ACC112 (cell line): ENCODE results near the gene TUBGCP6.

ENCODE experiments used
- H2AFZ ChIP-seq: fragments of 200-600 bp; sonication (generic); one replicate; pipeline ENCODE4 v1.6.0; 2017; ENCODE audit warnings: antibody characterized with exemption, low read length; ENCODE audit not compliant: unreplicated experiment
- H3K27ac ChIP-seq: fragments of 200-600 bp; sonication (generic); 2 replicates; pipeline ENCODE4 v1.5.1; 2014; ENCODE audit warnings: low read depth, mild to moderate bottlenecking, antibody characterized with exemption, low read length, moderate library complexity
- H3K27me3 ChIP-seq: fragments of 200-600 bp; sonication (generic); 2 replicates; pipeline ENCODE4 v1.6.1; 2014; ENCODE audit warnings: mild to moderate bottlenecking, antibody characterized with exemption, low read length, moderate library complexity, mixed read lengths; ENCODE audit not compliant: insufficient read depth
- H3K36me3 ChIP-seq: fragments of 200-600 bp; sonication (generic); 2 replicates; pipeline ENCODE4 v1.6.1; 2016; ENCODE audit warnings: mild to moderate bottlenecking, antibody characterized with exemption, low read length, moderate library complexity, mixed read lengths; ENCODE audit not compliant: insufficient read depth
- H3K4me1 ChIP-seq: fragments of 200-600 bp; sonication (generic); one replicate; pipeline ENCODE4 v1.6.1; 2016; ENCODE audit warnings: low read length, mixed read lengths; ENCODE audit not compliant: insufficient read depth, unreplicated experiment, control insufficient read depth
- H3K4me3 ChIP-seq: fragments of 200-600 bp; sonication (generic); 2 replicates; pipeline ENCODE4 v1.5.1; 2014; ENCODE audit warnings: mild to moderate bottlenecking, low read depth, low read length
- H3K79me2 ChIP-seq: fragments of 200-600 bp; sonication (generic); one replicate; pipeline ENCODE4 v1.6.0; 2016; ENCODE audit warnings: low read length; ENCODE audit not compliant: control insufficient read depth, unreplicated experiment, insufficient read depth

Gene TUBGCP6

DNA sequence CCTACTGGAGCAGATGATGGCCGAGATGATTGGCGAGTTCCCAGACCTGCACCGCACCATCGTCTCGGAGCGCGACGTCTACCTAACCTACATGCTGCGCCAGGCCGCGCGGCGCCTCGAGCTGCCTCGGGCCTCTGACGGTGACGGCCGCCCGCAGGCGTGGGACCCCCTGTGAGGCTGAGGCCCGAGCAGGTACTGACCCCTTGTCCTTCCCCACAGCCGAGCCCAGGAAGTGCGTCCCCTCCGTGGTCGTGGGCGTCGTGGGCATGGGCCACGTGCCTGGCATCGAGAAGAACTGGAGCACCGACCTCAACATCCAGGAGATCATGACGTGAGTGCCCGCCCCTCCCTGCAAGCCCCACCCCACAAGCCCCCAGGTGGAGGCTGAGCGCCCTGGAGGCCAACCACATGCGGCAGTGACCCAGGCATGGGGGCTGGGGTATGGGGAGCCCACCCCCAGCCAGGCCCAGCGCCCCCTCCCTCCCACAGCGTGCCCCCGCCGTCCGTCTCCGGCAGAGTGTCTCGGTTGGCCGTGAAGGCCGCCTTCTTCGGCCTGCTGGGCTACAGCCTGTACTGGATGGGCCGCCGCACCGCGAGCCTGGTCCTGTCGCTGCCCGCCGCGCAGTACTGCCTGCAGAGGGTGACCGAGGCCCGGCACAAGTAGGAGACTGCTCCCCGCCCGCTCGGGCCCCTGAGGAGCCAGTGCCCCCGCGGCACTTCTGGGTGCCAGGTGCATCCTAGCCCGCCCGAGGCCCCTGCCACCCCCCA, 46.8 kb downstream of the TUBGCP6 start:
- Histone ChIP-seq H3K36me3 (peaks cover under 1% of the 10 kb centered on the region; the same call in 1 of the 2 replicates), H2AFZ (no peak overlapping the region), H3K27me3 (no peaks in the 10 kb centered on the region), H3K4me1 (peaks cover 4% of the 10 kb centered on the region), H3K27ac (no peak overlapping the region), H3K79me2 (peaks cover 18% of the 10 kb centered on the region), H3K4me3 (no peak overlapping the region)

DNA sequence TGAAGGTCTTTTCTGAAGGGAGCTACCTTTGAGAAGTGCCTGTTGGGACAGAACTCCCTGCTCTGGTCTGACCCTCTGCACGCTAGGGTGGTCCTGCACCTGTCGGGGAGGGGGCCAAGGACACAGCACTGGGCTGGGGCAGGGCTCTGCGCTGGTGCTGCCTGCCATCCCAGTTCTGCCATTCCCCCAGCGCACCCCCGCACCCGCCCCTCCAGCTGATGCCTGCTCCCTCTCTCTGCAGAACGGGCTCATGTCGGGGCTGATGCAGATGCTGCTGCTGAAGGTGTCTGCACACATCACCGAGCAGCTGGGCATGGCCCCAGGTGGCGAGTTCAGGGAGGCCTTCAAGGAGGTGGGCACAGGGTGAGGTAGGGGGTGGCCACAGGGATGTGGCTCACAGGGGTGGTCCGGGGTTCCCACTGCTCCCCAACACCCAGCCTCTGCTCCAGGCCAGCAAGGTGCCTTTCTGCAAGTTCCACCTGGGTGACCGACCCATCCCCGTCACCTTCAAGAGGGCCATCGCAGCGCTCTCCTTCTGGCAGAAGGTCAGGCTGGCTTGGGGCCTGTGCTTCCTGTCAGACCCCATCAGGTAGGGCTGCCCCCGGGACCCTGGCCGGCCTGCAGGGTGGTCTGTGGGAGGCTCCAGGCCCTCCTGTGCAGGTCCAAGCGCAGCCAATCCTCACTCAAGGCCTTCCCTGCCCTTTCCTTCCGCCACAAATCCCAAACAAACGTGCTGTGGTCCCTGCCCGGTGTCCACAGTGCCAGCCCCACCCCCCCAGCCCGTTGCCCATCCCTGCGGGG, 47.6 kb downstream of the TUBGCP6 start:
- Histone ChIP-seq H3K27ac (no peak overlapping the region), H3K4me3 (no peak overlapping the region), H3K4me1 (peaks cover 1% of the 10 kb centered on the region), H3K79me2 (peaks cover 10% of the 10 kb centered on the region), H3K36me3 (no peaks in the 10 kb centered on the region), H3K27me3 (no peaks in the 10 kb centered on the region), H2AFZ (no peak overlapping the region)

DNA sequence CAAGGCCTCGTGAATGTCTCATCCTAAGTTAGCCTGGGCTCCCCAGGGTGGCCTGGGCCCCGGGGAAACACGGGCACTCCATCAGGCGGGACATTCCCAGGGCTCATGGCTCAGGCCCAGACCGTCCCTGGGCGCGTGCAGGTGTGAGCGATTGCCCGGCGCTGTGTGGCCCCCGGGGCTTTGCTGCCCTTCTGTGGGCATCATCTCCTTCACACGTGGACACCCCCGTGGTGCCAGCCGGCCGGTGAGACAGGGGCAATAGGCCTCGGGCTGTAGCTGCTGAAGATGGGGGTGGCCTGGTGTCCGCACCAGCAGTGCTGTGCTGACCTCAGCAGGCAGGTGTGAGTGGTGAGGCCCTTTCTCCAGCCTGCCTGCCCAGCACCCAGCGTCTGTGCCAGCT, 48.6 kb downstream of the TUBGCP6 start:
- Histone ChIP-seq H3K79me2 (peaks cover under 1% of the 10 kb centered on the region), H3K4me3 (no peak overlapping the region), H3K36me3 (no peaks in the 10 kb centered on the region), H2AFZ (no peak overlapping the region), H3K4me1 (no peaks in the 10 kb centered on the region), H3K27me3 (no peaks in the 10 kb centered on the region), H3K27ac (no peak overlapping the region)

DNA sequence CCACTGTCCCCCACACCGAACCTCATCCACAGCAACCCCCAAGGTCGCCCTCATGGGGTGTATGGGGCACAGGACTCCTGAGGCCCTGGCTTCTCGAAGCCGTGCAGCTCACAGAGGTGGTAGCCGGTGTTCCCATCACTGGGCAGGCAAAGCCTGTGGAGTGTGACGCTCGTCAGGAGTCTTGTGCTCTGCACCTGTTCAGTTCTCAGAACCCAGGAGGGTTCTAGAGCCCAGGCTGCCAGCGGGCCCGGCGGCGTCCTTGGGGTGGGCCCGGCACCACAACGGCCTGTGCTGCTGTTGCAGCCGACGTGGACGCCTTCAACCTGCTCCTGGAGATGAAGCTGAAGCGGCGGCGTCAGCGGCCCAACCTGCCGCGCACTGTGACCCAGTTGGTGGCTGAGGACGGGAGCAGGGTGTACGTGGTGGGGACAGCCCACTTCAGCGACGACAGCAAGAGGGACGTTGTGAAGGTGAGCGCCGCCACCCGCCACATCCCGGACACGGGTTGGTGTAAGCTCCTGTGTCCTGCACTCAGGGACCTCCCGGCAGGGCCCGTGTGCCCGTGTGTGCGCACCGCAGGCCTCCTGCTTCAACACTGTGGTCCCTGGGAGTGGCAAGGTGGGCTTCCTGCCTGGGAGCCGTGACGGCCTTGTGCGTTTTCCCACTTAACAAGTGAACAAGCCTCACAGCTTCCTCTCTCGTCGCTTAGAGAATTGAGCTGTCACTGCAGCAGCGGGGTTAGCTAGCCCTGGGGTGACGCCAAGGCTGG, 50.6 kb downstream of the TUBGCP6 start:
- H3K79me2 ChIP-seq: peaks cover under 1% of the 10 kb centered on the region
- H3K27me3 ChIP-seq: no peaks in the 10 kb centered on the region
- H3K4me3 ChIP-seq: no peak overlapping the region
- H3K27ac ChIP-seq: no peak overlapping the region
- H3K4me1 ChIP-seq: peaks cover 8% of the 10 kb centered on the region
- H3K36me3 ChIP-seq: no peaks in the 10 kb centered on the region
- no peak overlapping the region for H2AFZ ChIP-seq

DNA sequence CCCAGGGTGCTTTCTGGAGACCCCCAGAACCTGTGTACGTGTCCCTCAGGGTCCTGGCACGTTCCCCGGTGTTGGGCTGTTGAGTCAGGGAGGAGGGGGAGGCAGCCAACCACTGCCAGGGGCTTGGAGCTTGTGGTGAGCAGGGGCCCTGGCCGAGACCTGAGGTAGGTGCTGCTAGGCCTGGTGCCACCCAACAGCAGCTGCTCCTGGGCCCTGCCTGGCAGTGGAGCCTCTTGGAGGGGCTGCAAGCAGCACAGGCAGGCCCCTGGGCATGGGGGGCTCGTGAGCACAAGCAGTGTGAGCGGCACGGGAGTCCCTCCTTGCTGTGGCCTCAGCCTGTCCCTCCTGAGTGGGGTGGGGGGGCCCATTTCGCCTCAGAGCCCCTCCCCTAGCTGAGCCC, 51.2 kb downstream of the TUBGCP6 start:
- Histone ChIP-seq H3K79me2 (peaks cover 4% of the 10 kb centered on the region), H2AFZ (no peak overlapping the region), H3K27ac (no peak overlapping the region), H3K27me3 (no peaks in the 10 kb centered on the region), H3K36me3 (no peaks in the 10 kb centered on the region), H3K4me3 (no peak overlapping the region), H3K4me1 (peaks cover 8% of the 10 kb centered on the region)

DNA sequence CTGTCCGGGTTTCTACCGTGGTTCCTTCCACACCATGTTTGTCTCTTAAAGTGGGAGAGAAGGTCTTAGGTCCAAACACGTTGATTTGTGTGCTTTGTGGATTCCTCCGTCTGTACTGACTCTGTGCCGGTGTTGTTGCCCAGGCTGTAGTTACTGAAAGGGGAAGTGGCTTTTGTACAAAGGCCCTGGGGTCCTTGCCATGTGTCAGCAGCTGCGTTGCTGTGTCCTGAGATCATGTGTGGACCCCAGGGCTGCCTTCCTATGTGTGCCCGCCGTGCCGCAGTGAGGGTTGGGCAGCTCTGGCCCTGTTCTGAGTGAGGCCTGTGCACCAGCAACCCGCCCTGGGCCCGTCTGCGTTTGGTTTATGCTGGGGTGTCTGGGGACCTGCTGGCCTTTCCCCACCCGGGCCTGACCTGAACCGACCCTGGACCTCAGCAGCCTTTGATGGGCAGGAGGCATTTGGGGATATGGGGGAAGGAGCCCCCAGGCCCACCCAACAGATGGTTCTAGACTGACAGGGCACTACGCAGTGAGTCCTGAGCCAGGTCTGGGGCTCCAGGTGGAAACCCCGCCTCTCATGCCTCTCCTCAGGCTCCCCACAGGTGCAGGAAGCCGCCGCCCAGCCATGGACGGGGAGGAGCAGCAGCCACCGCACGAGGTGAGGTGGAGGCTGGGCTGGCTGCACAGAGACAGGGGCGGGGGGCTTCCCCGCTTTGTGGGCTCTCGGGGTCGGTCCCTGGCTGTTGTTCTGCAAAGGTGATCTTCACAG, 52.2 kb downstream of the TUBGCP6 start:
- H3K27me3 ChIP-seq: no peaks in the 10 kb centered on the region
- no peak overlapping the region for H3K4me3 ChIP-seq
- H3K36me3 ChIP-seq: no peaks in the 10 kb centered on the region
- H2AFZ ChIP-seq: no peak overlapping the region
- H3K4me1 ChIP-seq: peaks cover 8% of the 10 kb centered on the region
- H3K27ac ChIP-seq: no peak overlapping the region
- H3K79me2 ChIP-seq: peaks cover 6% of the 10 kb centered on the region

GRCh38 chr22:50190941-50191741, 53.7 kb downstream of the TUBGCP6 start:
- Histone ChIP-seq H3K79me2 (peaks cover 15% of the 10 kb centered on the region), H2AFZ (no peak overlapping the region), H3K4me1 (peaks cover 12% of the 10 kb centered on the region), H3K27me3 (no peaks in the 10 kb centered on the region), H3K36me3 (no peaks in the 10 kb centered on the region), H3K4me3 (peak overlapping the region; percentile 50), H3K27ac (no peak overlapping the region)

- Histone ChIP-seq H2AFZ (no peak overlapping the region), H3K4me3 (peak overlapping the region; percentile 50), H3K27me3 (no peaks in the 10 kb centered on the region), H3K79me2 (peaks cover 16% of the 10 kb centered on the region), H3K36me3 (no peaks in the 10 kb centered on the region), H3K27ac (no peak overlapping the region), H3K4me1 (peaks cover 12% of the 10 kb centered on the region)
These were observed 54.5 kb downstream of the TUBGCP6 start for GRCh38 chr22:50190182-50190940.

- peaks cover 12% of the 10 kb centered on the region for H3K4me1 ChIP-seq
- no peaks in the 10 kb centered on the region for H3K27me3 ChIP-seq
- no peak overlapping the region for H3K27ac ChIP-seq
- no peaks in the 10 kb centered on the region for H3K36me3 ChIP-seq
- no peak overlapping the region for H3K4me3 ChIP-seq
- H2AFZ ChIP-seq: no peak overlapping the region
- H3K79me2 ChIP-seq: peaks cover 16% of the 10 kb centered on the region
These were observed 55.0 kb downstream of the TUBGCP6 start for GRCh38 chr22:50189849-50190181.
